ENCODE data around the gene PKM. TPM values are rescaled to one million over a fixed set of nuclear protein-coding genes. Genes with fewer than 3 reads are reported as not detected.

Gene PKM
- total RNA-seq, 1 experiment from 2014 or later, result 1,809 TPM

- DNase-seq, result peak; percentile 90 to 99
- no TSS peak for BruUV-seq (replicated peaks)
- Histone ChIP-seq H4K20me1 (ENCODE audit: insufficient read depth) (no peaks in the 10 kb centered on the region), H3K79me2 (ENCODE audit: low read depth) (peaks cover 22% of the 10 kb centered on the region), H2AFZ (peak within 1 kb of the TSS; percentile 97), H3K27me3 (ENCODE audit: insufficient read depth, low read depth) (no peaks in the 10 kb centered on the region), H3K4me3 (peak within 1 kb of the TSS; percentile 85), H3K4me2 (peak within 1 kb of the TSS; percentile 77), H3K27ac (peak within 1 kb of the TSS; percentile 48; the same call in 1 of the 2 replicates), H3K4me1 (replicated peaks; ENCODE audit: insufficient read depth) (peaks cover 18% of the 10 kb centered on the region), H3F3A (ENCODE audit: insufficient read depth, low read depth) (no peaks in the 10 kb centered on the region; the same call in 1 of the 2 replicates), H3K9me3 (ENCODE audit: insufficient read depth, low read depth) (no peaks in the 10 kb centered on the region), H3K9me2 (ENCODE audit: insufficient read depth) (no peaks in the 10 kb centered on the region; the same call in 1 of the 2 replicates), H3K36me3 (ENCODE audit: low read depth) (peaks cover 12% of the 10 kb centered on the region)
- intact Hi-C loops (cut with micrococcal nuclease; ENCODE audit: unreplicated experiment), result loop anchor here (2.0 to 5.0 kb wide), 2 partner anchors 40 to 74 kb away; partner anchors contain the start of gene PKM
- POLR2A ChIA-PET (ENCODE audit: unreplicated experiment), result no interaction called here
- TF ChIP-seq CTCF (conservative IDR thresholded peaks at IDR 0.05) (no peak; the same call in 1 of the 2 replicates), EZH2 (IDR thresholded peaks at IDR 0.05; ENCODE audit: low read depth) (no peak)
- CTCF ChIA-PET, result no interaction called here
These were observed 41.4 kb upstream of the PKM start, which contains the start of gene PARP6 for GRCh38 chr15:72272213-72272996. PARP6 (minus strand) TSS chr15:72272554; CDS start chr15:72267477, 5,077 bp downstream.

- peak overlapping the region; percentile 97 for H2AFZ ChIP-seq
- H3K27ac ChIP-seq, result peak overlapping the region; percentile 48; the same call in 1 of the 2 replicates
- intact Hi-C loops (cut with micrococcal nuclease; ENCODE audit: unreplicated experiment), result loop anchor here (2.0 to 5.0 kb wide), 2 partner anchors 40 to 73 kb away; partner anchors contain the start of gene PKM
- H3K27me3 ChIP-seq (ENCODE audit: insufficient read depth, low read depth), result no peaks in the 10 kb centered on the region
- peaks cover 18% of the 10 kb centered on the region for H3K4me1 ChIP-seq (replicated peaks; ENCODE audit: insufficient read depth)
- no peak for TF ChIP-seq EZH2 (IDR thresholded peaks at IDR 0.05; ENCODE audit: low read depth)
- TF ChIP-seq CTCF (conservative IDR thresholded peaks at IDR 0.05), result no peak
- DNase-seq, result no peak
- no peaks in the 10 kb centered on the region for H3K9me3 ChIP-seq (ENCODE audit: insufficient read depth, low read depth)
- H3K9me2 ChIP-seq (ENCODE audit: insufficient read depth), result no peaks in the 10 kb centered on the region; the same call in 1 of the 2 replicates
- POLR2A ChIA-PET (ENCODE audit: unreplicated experiment), result no interaction called here
- CTCF ChIA-PET, result no interaction called here
- peaks cover 22% of the 10 kb centered on the region for H3K79me2 ChIP-seq (ENCODE audit: low read depth)
- peak overlapping the region; percentile 77 for H3K4me2 ChIP-seq
- peak overlapping the region; percentile 85 for H3K4me3 ChIP-seq
- no peaks in the 10 kb centered on the region for H4K20me1 ChIP-seq (ENCODE audit: insufficient read depth)
- peaks cover 13% of the 10 kb centered on the region for H3K36me3 ChIP-seq (ENCODE audit: low read depth)
- H3F3A ChIP-seq (ENCODE audit: insufficient read depth, low read depth), result no peaks in the 10 kb centered on the region; the same call in 1 of the 2 replicates
- BruUV-seq (replicated peaks), result no TSS peak
These were observed 40.9 kb upstream of the PKM start for GRCh38 chr15:72271895-72272212.

- no peak for DNase-seq
- Histone ChIP-seq H3K79me2 (ENCODE audit: low read depth) (peaks cover 22% of the 10 kb centered on the region), H3K4me2 (peak overlapping the region; percentile 77), H3K27me3 (ENCODE audit: insufficient read depth, low read depth) (no peaks in the 10 kb centered on the region), H3K36me3 (ENCODE audit: low read depth) (peaks cover 16% of the 10 kb centered on the region), H3F3A (ENCODE audit: insufficient read depth, low read depth) (no peaks in the 10 kb centered on the region; the same call in 1 of the 2 replicates), H3K4me3 (peak overlapping the region; percentile 85), H2AFZ (no peak overlapping the region), H3K27ac (no peak overlapping the region), H3K9me2 (ENCODE audit: insufficient read depth) (no peaks in the 10 kb centered on the region; the same call in 1 of the 2 replicates), H3K4me1 (replicated peaks; ENCODE audit: insufficient read depth) (peaks cover 18% of the 10 kb centered on the region), H4K20me1 (ENCODE audit: insufficient read depth) (no peaks in the 10 kb centered on the region), H3K9me3 (ENCODE audit: insufficient read depth, low read depth) (no peaks in the 10 kb centered on the region)
- intact Hi-C loops (cut with micrococcal nuclease; ENCODE audit: unreplicated experiment), result loop anchor here (5.0 kb wide), 1 partner anchor 39 kb away; the partner anchor contains the start of gene PKM
- TSS peak; percentile 58 for BruUV-seq (replicated peaks)
- TF ChIP-seq EZH2 (IDR thresholded peaks at IDR 0.05; ENCODE audit: low read depth) (no peak), CTCF (conservative IDR thresholded peaks at IDR 0.05) (no peak)
- ChIA-PET POLR2A (ENCODE audit: unreplicated experiment) (no interaction called here), CTCF (no interaction called here)
These were observed 40.2 kb upstream of the PKM start for GRCh38 chr15:72271221-72271620.
